HFF-Myc (cell line): ENCODE data around the gene CFAP65.

Experiments used
- DNase-seq: peaks from one replicate; pipeline ENCODE4 v3.0.0-alpha.2; 2011; ENCODE audit warnings: low read depth; ENCODE audit errors: extremely low read depth
- H3K4me3 ChIP-seq: replicated peaks from 2 replicates; pipeline ENCODE4 v1.5.1; 2011; ENCODE audit warnings: low read depth, mild to moderate bottlenecking, control low read depth, low read length
- CTCF ChIP-seq: IDR thresholded peaks from 2 replicates; pipeline ENCODE4 v1.5.1; 2012; ENCODE audit warnings: mild to moderate bottlenecking, low read depth, low read length, control low read depth; ENCODE audit errors: missing control alignments

CFAP65 gene

GRCh38 chr2:218993345-218994315, 47.7 kb downstream of the CFAP65 start, which contains the start of gene CRYBA2:
Gene CRYBA2 (minus strand): TSS chr2:218993422. CDS start chr2:218993176, 246 bp downstream.
- peak within 1 kb of the TSS; percentile 22; the same call in 1 of the 2 replicates for H3K4me3 ChIP-seq
- no peak for TF ChIP-seq CTCF
- no peak for DNase-seq

DNA sequence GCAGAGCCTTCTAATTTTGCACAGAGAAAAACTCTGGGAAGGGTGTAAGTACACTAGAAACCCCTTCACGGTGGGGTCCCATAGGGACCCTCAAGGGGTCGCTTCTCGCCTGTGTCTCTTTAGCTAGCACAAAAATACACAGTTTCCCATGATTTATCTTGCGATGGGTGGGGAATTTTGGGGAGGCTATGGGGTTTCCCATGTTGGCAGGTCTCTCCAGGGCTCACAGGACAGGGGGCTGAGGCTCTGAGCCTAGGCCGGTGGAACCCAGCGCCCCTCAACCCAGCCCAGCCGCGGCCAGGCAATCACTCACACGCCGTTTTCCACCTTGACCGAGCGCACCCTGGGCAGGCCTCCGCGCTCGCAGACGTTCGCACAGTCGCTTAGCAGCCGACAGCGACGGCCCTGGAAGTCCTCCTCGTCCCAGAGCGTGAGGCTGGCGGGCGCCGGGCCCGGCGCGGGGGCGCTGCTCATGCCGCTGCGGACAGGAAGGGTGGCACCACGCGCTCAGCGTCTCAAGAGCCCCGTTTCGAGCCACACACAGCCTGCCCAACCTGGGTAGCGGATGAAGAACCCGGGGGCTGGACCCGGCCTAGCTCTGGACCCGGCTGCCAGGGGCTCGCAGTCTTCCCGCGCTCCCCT, 48.5 kb downstream of the CFAP65 start:
- DNase-seq, result no peak
- H3K4me3 ChIP-seq, result no peak overlapping the region
- TF ChIP-seq CTCF, result no peak

GRCh38 chr2:218992196-218992595, 49.1 kb downstream of the CFAP65 start:
- no peak for DNase-seq
- no peak overlapping the region for H3K4me3 ChIP-seq
- no peak for TF ChIP-seq CTCF

- no peak for TF ChIP-seq CTCF
- no peak for DNase-seq
- no peak overlapping the region for H3K4me3 ChIP-seq
These were observed 49.6 kb downstream of the CFAP65 start for GRCh38 chr2:218991674-218992168.

GRCh38 chr2:218990612-218991011, 50.7 kb downstream of the CFAP65 start:
- no peak overlapping the region for H3K4me3 ChIP-seq
- no peak for TF ChIP-seq CTCF
- DNase-seq, result no peak

- no peak for DNase-seq
- H3K4me3 ChIP-seq, result no peak overlapping the region
- TF ChIP-seq CTCF, result no peak
These were observed 51.3 kb downstream of the CFAP65 start for GRCh38 chr2:218990052-218990451.
